Neural progenitor cell (in vitro differentiated cells): ENCODE measurements around the gene RASGRP2. TPM values are rescaled to one million over a fixed set of nuclear protein-coding genes. Genes with fewer than 3 reads are reported as not detected.
A peak's percentile ranks its signal among the peaks of the same experiment; 100 is the strongest.

Experiments used
- DNase-seq: peaks from one replicate; pipeline ENCODE4 v3.0.0-alpha.2; 2016; ENCODE audit warnings: low spot score
- H2AFZ ChIP-seq: fragments of 200-600 bp; sonication (generic); replicated peaks from 2 replicates; pipeline ENCODE4 v1.6.1; 2016; ENCODE audit warnings: antibody characterized with exemption
- H3F3A ChIP-seq: fragments of 200-600 bp; sonication (generic); 2 replicates; pipeline ENCODE4 v1.6.1; 2016; ENCODE audit warnings: antibody characterized with exemption, low read depth
- H3K27ac ChIP-seq: fragments of 200-600 bp; sonication (generic); 2 replicates; pipeline ENCODE4 v1.5.1; 2016; ENCODE audit warnings: mild to moderate bottlenecking
- H3K27me3 ChIP-seq: fragments of 200-600 bp; sonication (generic); 2 replicates; pipeline ENCODE4 v1.6.1; 2016; ENCODE audit warnings: mild to moderate bottlenecking, moderate library complexity
- H3K36me3 ChIP-seq: fragments of 200-600 bp; sonication (generic); 2 replicates; pipeline ENCODE4 v1.5.1; 2016
- H3K4me1 ChIP-seq: fragments of 200-600 bp; sonication (generic); 2 replicates; pipeline ENCODE4 v1.6.1; 2016; ENCODE audit warnings: mixed run types
- H3K4me2 ChIP-seq: fragments of 200-600 bp; sonication (generic); 2 replicates; pipeline ENCODE4 v1.6.1; 2016
- H3K4me3 ChIP-seq: fragments of 200-600 bp; sonication (generic); 2 replicates; pipeline ENCODE4 v1.5.1; 2016
- H3K79me2 ChIP-seq: fragments of 200-600 bp; sonication (generic); 2 replicates; pipeline ENCODE4 v1.6.1; 2016; ENCODE audit warnings: low read depth
- H3K9ac ChIP-seq: fragments of 200-600 bp; sonication (generic); 2 replicates; pipeline ENCODE4 v1.6.1; 2016
- H3K9me3 ChIP-seq: fragments of 200-600 bp; sonication (generic); 2 replicates; pipeline ENCODE4 v1.5.1; 2016; ENCODE audit warnings: low read depth
- H4K20me1 ChIP-seq: fragments of 200-600 bp; sonication (generic); 2 replicates; pipeline ENCODE4 v1.6.1; 2016; ENCODE audit warnings: low read depth
- H3K27ac Mint-ChIP-seq: 3 replicates; pipeline ENCODE4 v1.8.0; 2021; ENCODE audit warnings: mixed read lengths
- H3K27me3 Mint-ChIP-seq: 2 replicates; pipeline ENCODE4 v1.8.0; 2022; ENCODE audit warnings: low read depth, mild to moderate bottlenecking, inconsistent platforms, moderate library complexity, mixed read lengths; ENCODE audit not compliant: insufficient read depth
- H3K36me3 Mint-ChIP-seq: 3 replicates; pipeline ENCODE4 v1.8.0; 2021; ENCODE audit warnings: mixed read lengths
- H3K4me1 Mint-ChIP-seq: 3 replicates; pipeline ENCODE4 v1.8.0; 2021; ENCODE audit warnings: mixed read lengths
- H3K4me3 Mint-ChIP-seq: 3 replicates; pipeline ENCODE4 v1.8.0; 2021; ENCODE audit warnings: mild to moderate bottlenecking, moderate library complexity, mixed read lengths
- H3K9me3 Mint-ChIP-seq: 3 replicates; pipeline ENCODE4 v1.8.0; 2020; ENCODE audit warnings: mixed read lengths
- CTCF ChIP-seq: fragments of 200-600 bp; sonication (generic); IDR thresholded peaks from 2 replicates; pipeline ENCODE4 v1.5.1; 2017; ENCODE audit warnings: antibody characterized with exemption, mild to moderate bottlenecking
- EZH2 ChIP-seq: fragments of 200-600 bp; sonication (generic); IDR thresholded peaks from 2 replicates; pipeline ENCODE4 v1.6.1; 2017; ENCODE audit warnings: antibody characterized with exemption, mild to moderate bottlenecking, moderate library complexity
- EZH2phosphoT487 ChIP-seq: fragments of 200-600 bp; sonication (generic); IDR thresholded peaks from 2 replicates; pipeline ENCODE4 v1.6.1; 2017; ENCODE audit warnings: antibody characterized with exemption
- total RNA-seq: library from RNA; depleted of rRNA; stranded (reverse); fragments of >200 nt; gene quantifications from 2 replicates; pipeline ENCODE4 v1.2.3, GENCODE V29; 2015; ENCODE audit warnings: low replicate concordance

Gene RASGRP2
- total RNA-seq, 1 donor from 2014 or later, result 0.06 TPM

DNA sequence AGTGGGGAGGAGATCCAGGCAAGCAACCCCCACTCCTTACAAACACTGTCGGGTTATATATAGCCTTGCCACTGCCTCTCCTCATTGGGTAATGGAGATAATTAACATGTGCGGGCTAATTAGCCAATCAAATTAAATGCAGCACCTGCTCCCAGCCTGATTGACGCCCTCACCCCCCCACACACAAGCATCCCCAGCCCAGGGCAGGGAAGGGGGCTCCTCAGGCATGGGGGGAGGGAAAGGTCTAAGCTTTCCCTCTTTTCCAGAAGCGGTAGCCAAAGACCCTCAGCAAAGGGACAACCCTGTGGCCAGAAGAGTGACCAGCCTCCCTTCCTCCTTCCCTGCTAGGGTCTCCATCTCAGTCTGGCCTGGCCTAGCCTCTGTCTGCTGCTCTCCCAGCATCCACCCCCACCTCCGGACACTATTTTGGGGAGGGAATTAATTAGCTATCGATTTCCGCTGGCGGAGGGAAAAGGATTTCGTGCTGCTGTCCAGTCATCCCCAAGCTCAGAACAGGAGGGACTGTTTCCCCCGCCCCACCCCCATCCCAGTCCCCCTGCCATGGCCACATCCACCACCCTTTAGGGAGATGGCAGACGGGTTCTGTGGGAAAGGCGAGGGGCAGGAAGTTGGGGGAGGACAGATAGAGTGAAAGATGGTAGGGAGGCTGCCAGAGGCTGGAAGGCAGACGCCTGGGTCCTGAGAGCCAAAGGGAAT lies 28.0 kb downstream of the RASGRP2 start:
- H3K36me3 Mint-ChIP-seq, result no peaks in the 10 kb centered on the region

DNA sequence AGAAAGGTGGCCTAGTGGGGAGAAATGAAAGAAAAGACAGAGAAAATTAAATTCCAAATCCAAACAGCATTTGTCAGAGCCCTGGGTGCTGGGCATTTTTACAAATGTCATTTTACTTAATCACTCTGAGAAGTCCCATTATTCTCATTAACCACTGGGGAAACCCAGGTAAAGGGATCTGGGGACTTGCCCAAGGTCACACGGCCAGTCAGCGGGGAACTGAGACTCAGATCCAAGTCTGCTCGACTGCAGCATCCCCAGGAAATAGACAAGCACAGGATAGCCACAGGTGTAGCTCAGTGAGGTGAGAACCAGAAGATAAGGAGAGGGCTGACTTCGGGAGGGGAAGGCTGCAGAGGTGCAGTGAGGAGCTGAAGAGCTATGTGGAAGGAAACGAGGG lies 28.8 kb downstream of the RASGRP2 start:
- H3K4me3 ChIP-seq, result no peak overlapping the region
- no peaks in the 10 kb centered on the region for H3K79me2 ChIP-seq
- H3K9me3 Mint-ChIP-seq, result no peaks in the 10 kb centered on the region
- peaks cover 55% of the 10 kb centered on the region for H3K4me1 Mint-ChIP-seq
- TF ChIP-seq CTCF (no peak), EZH2phosphoT487 (no peak), EZH2 (no peak)
- H3K27ac ChIP-seq, result no peak overlapping the region
- no peak overlapping the region for H2AFZ ChIP-seq
- H3F3A ChIP-seq, result peaks cover 31% of the 10 kb centered on the region
- no peak overlapping the region for H3K27ac Mint-ChIP-seq
- peak overlapping the region; percentile 36 for H3K4me3 Mint-ChIP-seq
- H3K9me3 ChIP-seq, result no peaks in the 10 kb centered on the region
- H3K9ac ChIP-seq, result no peak overlapping the region
- H3K36me3 ChIP-seq, result no peaks in the 10 kb centered on the region
- no peaks in the 10 kb centered on the region for H3K36me3 Mint-ChIP-seq
- H4K20me1 ChIP-seq, result peaks cover 37% of the 10 kb centered on the region
- DNase-seq, result no peak
- no peak overlapping the region for H3K4me2 ChIP-seq
- peaks cover 99% of the 10 kb centered on the region for H3K27me3 ChIP-seq
- peaks cover 46% of the 10 kb centered on the region for H3K27me3 Mint-ChIP-seq
- peaks cover 9% of the 10 kb centered on the region for H3K4me1 ChIP-seq

More for the DNA sequence above, 28.0 kb downstream of the RASGRP2 start:
- no peaks in the 10 kb centered on the region for H3K9me3 Mint-ChIP-seq
- H3K27ac ChIP-seq, result no peak overlapping the region
- H3K9me3 ChIP-seq, result no peaks in the 10 kb centered on the region
- H3K4me3 Mint-ChIP-seq, result peak overlapping the region; percentile 3
- H3K9ac ChIP-seq, result no peak overlapping the region
- peaks cover 99% of the 10 kb centered on the region for H3K27me3 ChIP-seq
- H4K20me1 ChIP-seq, result peaks cover 37% of the 10 kb centered on the region
- peaks cover 48% of the 10 kb centered on the region for H3K4me1 Mint-ChIP-seq
- no peak overlapping the region for H3K4me2 ChIP-seq
- peaks cover 24% of the 10 kb centered on the region for H3F3A ChIP-seq
- H3K27ac Mint-ChIP-seq, result no peak overlapping the region
- H3K36me3 ChIP-seq, result no peaks in the 10 kb centered on the region
- TF ChIP-seq CTCF (no peak), EZH2phosphoT487 (no peak), EZH2 (no peak)
- no peak for DNase-seq
- H3K4me1 ChIP-seq, result peaks cover 3% of the 10 kb centered on the region
- peaks cover 46% of the 10 kb centered on the region for H3K27me3 Mint-ChIP-seq
- no peak overlapping the region for H2AFZ ChIP-seq
- H3K79me2 ChIP-seq, result no peaks in the 10 kb centered on the region
- H3K4me3 ChIP-seq, result no peak overlapping the region

- no peaks in the 10 kb centered on the region for H3K36me3 ChIP-seq
- DNase-seq, result no peak
- Mint-ChIP-seq H3K36me3 (no peaks in the 10 kb centered on the region), H3K27ac (no peak overlapping the region), H3K9me3 (no peaks in the 10 kb centered on the region), H3K4me3 (peak overlapping the region; percentile 69), H3K27me3 (peaks cover 47% of the 10 kb centered on the region), H3K4me1 (peaks cover 56% of the 10 kb centered on the region)
- peaks cover 37% of the 10 kb centered on the region for H4K20me1 ChIP-seq
- H2AFZ ChIP-seq, result no peak overlapping the region
- no peak for TF ChIP-seq CTCF
- TF ChIP-seq EZH2phosphoT487, result no peak
- TF ChIP-seq EZH2, result peak; percentile 5
- no peak overlapping the region for H3K4me3 ChIP-seq
- H3K27me3 ChIP-seq, result peaks cover 98% of the 10 kb centered on the region
- H3K27ac ChIP-seq, result no peak overlapping the region
- H3K79me2 ChIP-seq, result no peaks in the 10 kb centered on the region
- no peak overlapping the region for H3K4me2 ChIP-seq
- H3F3A ChIP-seq, result peaks cover 31% of the 10 kb centered on the region
- no peak overlapping the region for H3K9ac ChIP-seq
- H3K9me3 ChIP-seq, result no peaks in the 10 kb centered on the region
- H3K4me1 ChIP-seq, result peaks cover 9% of the 10 kb centered on the region
Observed at GRCh38 chr11:64714666-64715065, 29.3 kb downstream of the RASGRP2 start.
